HL-60 (cell line): ENCODE data around the gene UBTD1.

Source experiments
- DNase-seq, 2 experiments: peaks; one replicate each; pipeline ENCODE4 v3.0.0-alpha.2; 2010 to 2020; ENCODE audit warnings: low read depth in 1 of 2, low spot score in 1 of 2
- H3K27ac ChIP-seq: fragments of 250-450 bp; sonication (Bioruptor Pico); replicated peaks from 2 replicates; pipeline ENCODE4 v1.5.1; 2020; ENCODE audit warnings: mild to moderate bottlenecking, moderate library complexity
- H3K27me3 ChIP-seq: fragments of 250-450 bp; sonication (Bioruptor Pico); 2 replicates; pipeline ENCODE4 v1.5.1; 2021; ENCODE audit warnings: mild to moderate bottlenecking, moderate library complexity; ENCODE audit not compliant: insufficient read depth, poor library complexity, severe bottlenecking
- H3K4me3 ChIP-seq: replicated peaks from 2 replicates; pipeline ENCODE4 v1.5.1; 2011; ENCODE audit warnings: mild to moderate bottlenecking, control low read depth, low read length; ENCODE audit not compliant: insufficient read depth
- GABPA ChIP-seq: IDR thresholded peaks from 2 replicates; pipeline ENCODE4 v1.6.1; 2012; ENCODE audit warnings: low read depth
- POLR2AphosphoS5 ChIP-seq: IDR thresholded peaks from 2 replicates; pipeline ENCODE4 v1.6.1; 2012; ENCODE audit warnings: low read depth
- SPI1 ChIP-seq: IDR thresholded peaks from 2 replicates; pipeline ENCODE4 v1.6.1; 2012; ENCODE audit warnings: low read depth, mild to moderate bottlenecking, borderline replicate concordance
- TF ChIP-seq, protein P1 (sequence below): IDR thresholded peaks from 2 replicates; pipeline ENCODE4 v1.6.1; 2012; ENCODE audit warnings: low read depth; ENCODE audit not compliant: insufficient replicate concordance
- TF ChIP-seq, protein P2 (sequence below): IDR thresholded peaks from one replicate; pipeline ENCODE4 v1.5.1; 2011; ENCODE audit warnings: low read length, control low read depth, inconsistent platforms; ENCODE audit not compliant: insufficient read depth

Gene UBTD1

DNA sequence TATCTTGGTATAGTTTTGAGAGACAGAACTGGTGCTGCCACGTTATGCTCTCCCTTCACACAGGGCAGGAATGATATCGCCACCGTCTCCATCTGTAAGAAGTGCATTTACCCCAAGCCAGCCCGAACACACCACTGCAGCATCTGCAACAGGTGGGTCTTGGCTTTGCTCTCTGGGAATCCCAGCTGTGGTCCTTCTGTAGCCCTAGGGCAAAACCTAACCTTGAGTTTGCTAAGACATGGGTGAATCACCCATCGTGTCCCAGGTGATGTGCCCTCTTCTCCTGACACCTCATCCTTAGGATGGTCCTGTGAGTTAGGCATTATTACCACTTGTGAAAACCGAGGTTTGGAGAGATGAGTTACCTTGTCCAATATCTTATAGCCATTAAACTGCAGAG, 46.4 kb upstream of the UBTD1 start:
- H3K4me3 ChIP-seq, result no peak overlapping the region
- H3K27me3 ChIP-seq, result no peaks in the 10 kb centered on the region
- TF ChIP-seq, protein P1, sequence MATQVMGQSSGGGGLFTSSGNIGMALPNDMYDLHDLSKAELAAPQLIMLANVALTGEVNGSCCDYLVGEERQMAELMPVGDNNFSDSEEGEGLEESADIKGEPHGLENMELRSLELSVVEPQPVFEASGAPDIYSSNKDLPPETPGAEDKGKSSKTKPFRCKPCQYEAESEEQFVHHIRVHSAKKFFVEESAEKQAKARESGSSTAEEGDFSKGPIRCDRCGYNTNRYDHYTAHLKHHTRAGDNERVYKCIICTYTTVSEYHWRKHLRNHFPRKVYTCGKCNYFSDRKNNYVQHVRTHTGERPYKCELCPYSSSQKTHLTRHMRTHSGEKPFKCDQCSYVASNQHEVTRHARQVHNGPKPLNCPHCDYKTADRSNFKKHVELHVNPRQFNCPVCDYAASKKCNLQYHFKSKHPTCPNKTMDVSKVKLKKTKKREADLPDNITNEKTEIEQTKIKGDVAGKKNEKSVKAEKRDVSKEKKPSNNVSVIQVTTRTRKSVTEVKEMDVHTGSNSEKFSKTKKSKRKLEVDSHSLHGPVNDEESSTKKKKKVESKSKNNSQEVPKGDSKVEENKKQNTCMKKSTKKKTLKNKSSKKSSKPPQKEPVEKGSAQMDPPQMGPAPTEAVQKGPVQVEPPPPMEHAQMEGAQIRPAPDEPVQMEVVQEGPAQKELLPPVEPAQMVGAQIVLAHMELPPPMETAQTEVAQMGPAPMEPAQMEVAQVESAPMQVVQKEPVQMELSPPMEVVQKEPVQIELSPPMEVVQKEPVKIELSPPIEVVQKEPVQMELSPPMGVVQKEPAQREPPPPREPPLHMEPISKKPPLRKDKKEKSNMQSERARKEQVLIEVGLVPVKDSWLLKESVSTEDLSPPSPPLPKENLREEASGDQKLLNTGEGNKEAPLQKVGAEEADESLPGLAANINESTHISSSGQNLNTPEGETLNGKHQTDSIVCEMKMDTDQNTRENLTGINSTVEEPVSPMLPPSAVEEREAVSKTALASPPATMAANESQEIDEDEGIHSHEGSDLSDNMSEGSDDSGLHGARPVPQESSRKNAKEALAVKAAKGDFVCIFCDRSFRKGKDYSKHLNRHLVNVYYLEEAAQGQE, result no peak
- TF ChIP-seq GABPA (no peak), SPI1 (no peak), POLR2AphosphoS5 (no peak)
- TF ChIP-seq, protein P2, sequence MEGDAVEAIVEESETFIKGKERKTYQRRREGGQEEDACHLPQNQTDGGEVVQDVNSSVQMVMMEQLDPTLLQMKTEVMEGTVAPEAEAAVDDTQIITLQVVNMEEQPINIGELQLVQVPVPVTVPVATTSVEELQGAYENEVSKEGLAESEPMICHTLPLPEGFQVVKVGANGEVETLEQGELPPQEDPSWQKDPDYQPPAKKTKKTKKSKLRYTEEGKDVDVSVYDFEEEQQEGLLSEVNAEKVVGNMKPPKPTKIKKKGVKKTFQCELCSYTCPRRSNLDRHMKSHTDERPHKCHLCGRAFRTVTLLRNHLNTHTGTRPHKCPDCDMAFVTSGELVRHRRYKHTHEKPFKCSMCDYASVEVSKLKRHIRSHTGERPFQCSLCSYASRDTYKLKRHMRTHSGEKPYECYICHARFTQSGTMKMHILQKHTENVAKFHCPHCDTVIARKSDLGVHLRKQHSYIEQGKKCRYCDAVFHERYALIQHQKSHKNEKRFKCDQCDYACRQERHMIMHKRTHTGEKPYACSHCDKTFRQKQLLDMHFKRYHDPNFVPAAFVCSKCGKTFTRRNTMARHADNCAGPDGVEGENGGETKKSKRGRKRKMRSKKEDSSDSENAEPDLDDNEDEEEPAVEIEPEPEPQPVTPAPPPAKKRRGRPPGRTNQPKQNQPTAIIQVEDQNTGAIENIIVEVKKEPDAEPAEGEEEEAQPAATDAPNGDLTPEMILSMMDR, result no peak
- no peak overlapping the region for H3K27ac ChIP-seq
- no peak for DNase-seq

DNA sequence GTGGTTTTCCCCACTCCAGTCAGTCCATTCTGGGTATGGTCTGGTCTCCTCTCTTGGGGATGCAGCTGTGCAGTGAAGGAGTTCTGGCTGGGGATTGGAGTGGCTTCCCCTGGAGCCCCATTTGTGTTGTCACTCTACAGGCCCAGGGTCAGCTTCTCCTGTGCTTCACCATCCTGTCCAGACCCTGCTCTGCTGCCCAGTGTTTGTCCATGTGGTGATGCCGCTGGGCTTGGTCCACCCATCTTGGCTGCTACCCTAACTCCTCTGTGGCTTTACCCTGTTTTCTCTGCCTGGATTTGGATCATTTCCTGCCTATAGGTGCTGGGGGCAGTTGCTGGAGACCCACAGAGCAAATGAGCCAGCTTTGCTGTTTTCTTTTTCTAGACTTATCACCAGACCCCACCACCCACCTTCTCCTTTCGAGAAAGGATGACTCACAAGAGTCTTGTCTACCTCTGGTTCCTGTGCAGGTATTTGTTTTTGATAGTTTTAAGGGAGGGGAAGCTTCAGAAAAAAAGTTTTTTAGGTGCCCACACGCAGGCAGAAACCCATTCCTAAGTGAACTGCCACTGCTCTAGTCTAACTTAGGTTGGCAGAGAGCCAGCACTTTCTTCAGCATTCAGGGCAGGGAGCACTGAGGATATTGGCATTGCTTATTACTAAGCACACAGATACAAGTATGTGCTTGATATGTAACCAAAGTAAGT, 44.2 kb upstream of the UBTD1 start:
- H3K27ac ChIP-seq, result no peak overlapping the region
- DNase-seq, result no peak
- no peaks in the 10 kb centered on the region for H3K27me3 ChIP-seq
- no peak overlapping the region for H3K4me3 ChIP-seq
- TF ChIP-seq POLR2AphosphoS5, result no peak

DNA sequence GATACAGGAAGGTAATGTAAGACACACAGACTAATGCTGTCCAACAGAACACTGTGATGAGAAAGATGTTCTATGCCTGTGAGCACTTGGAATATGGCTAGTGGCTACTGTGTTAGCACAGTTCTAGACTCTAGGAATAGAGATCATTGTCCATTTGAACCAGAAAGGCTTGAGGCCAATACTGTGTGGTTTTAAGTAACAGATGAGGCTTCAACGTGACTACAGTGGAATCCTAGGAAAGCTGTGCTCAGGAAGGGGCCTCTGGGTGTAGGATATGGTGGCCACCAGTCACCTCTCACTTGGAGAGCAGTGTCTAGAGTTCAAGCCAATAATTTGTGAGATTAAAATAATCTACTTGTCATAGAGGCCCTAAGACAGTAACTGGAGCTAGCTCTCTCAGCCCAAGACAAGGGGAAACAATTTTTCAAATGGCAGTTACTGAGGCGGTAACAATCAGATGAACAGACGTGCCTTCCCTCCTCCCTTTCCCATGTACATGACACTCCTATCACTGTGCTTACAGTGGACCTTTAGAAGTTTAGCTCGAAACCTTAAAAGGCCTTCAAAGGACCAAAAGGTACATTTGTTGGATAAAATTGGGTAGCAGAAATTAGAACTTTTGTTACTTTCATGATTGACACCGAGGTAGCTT, 42.6 kb upstream of the UBTD1 start:
- Histone ChIP-seq H3K27me3 (no peaks in the 10 kb centered on the region), H3K27ac (no peak overlapping the region), H3K4me3 (no peak overlapping the region)
- DNase-seq, result no peak
- TF ChIP-seq GABPA (no peak), POLR2AphosphoS5 (no peak), SPI1 (no peak)
- TF ChIP-seq, protein P2, result no peak
- TF ChIP-seq, protein P1, result no peak

DNA sequence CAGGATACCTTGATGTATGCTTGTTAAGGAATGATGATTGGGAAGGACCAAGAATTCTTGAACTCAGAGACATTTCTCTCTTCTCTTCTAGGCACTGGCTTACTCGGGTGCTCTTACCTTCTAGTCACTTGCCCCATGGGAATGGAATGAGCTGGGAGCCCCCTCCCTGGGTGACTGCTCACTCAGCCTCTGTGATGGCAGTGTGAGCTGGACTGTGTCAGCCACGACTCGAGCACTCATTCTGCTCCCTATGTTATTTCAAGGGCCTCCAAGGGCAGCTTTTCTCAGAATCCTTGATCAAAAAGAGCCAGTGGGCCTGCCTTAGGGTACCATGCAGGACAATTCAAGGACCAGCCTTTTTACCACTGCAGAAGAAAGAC, 42.0 kb upstream of the UBTD1 start:
- no peak overlapping the region for H3K27ac ChIP-seq
- H3K4me3 ChIP-seq, result no peak overlapping the region
- TF ChIP-seq SPI1 (no peak), POLR2AphosphoS5 (no peak; the same call in 1 of the 2 replicates), GABPA (no peak)
- TF ChIP-seq, protein P2, result no peak
- TF ChIP-seq, protein P1, result no peak
- DNase-seq, result no peak
- no peaks in the 10 kb centered on the region for H3K27me3 ChIP-seq
